ENCODE measurements around the gene POP4. TPM values are rescaled to one million over a fixed set of nuclear protein-coding genes. Genes with fewer than 3 reads are reported as not detected.

Gene POP4
- total and polyA plus RNA-seq, 2 of the 4 experiments (the other 2 are of a cell fraction), result 65.1 to 87.2 TPM

DNA sequence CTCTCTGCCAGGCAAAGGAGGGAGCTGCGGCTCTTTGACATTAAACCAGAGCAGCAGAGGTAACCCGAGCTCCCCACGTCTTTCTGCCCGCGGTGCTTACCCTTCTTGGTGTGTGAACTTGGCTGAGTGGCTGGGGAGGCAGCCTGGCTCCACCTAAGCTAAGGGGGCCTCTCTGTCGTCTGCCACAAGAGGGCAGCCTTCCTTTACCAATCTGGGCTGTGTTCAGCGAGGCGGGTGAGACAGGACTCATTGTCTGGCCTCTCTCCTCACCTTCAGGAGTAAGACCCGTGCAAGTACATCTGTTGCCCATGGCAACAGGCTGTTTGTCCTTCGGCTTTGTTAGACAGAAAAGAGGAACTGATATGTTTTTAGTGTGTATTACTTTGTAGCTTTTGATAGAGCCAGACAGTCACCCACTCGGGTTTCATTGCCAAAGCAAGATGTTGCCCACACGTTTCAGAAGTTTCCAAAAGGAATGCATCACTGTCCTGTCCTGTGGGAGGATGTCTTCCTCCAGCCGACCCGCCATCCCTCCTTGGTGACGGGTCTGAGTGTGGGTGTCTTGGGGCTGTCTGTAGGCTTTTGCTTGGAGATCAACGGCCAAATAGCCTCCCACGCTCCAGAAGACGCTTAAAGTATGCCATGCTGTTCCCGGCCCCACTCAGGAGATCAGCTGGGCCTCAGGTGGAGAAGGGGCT, 4.6 kb downstream of the POP4 start (continued):
- TF ChIP-seq MAFK (IDR thresholded peaks at IDR 0.05; ENCODE audit: low read depth, low read length) (no peak), SMC3 (IDR thresholded peaks at IDR 0.05; ENCODE audit: low read depth, low read length) (peak; percentile 90)

GRCh38 chr19:29612121-29612520, 6.0 kb downstream of the POP4 start:
- intact Hi-C loops (cut with micrococcal nuclease), result loop anchor here (5.0 kb wide), 1 partner anchor 260 kb away; no protein-coding TSS in a partner anchor
- CTCF ChIA-PET, result interaction anchor here (1.4 to 4.1 kb wide), 2 partner anchors 9 to 104 kb away, joined by 4 to 46 read pairs; no protein-coding TSS in a partner anchor
- TF ChIP-seq RFX5 (IDR thresholded peaks at IDR 0.05; ENCODE audit: low read depth, low read length) (no peak), NFE2L2 (IDR thresholded peaks at IDR 0.05; ENCODE audit: low read depth, low read length) (no peak), CEBPB (IDR thresholded peaks at IDR 0.05; ENCODE audit: low read depth, low read length) (no peak), MXI1 (IDR thresholded peaks at IDR 0.05; ENCODE audit: borderline replicate concordance, low read depth, low read length) (no peak), RCOR1 (IDR thresholded peaks at IDR 0.05; ENCODE audit: insufficient replicate concordance, low read length) (no peak), USF2 (IDR thresholded peaks at IDR 0.05; ENCODE audit: low read depth, low read length) (no peak), MAFK (IDR thresholded peaks at IDR 0.05; ENCODE audit: low read depth, low read length) (no peak), SMC3 (IDR thresholded peaks at IDR 0.05; ENCODE audit: low read depth, low read length) (no peak), RAD21 (IDR thresholded peaks at IDR 0.05; ENCODE audit: low read length) (no peak), MAZ (IDR thresholded peaks at IDR 0.05; ENCODE audit: borderline replicate concordance, low read depth, low read length) (no peak)
- TF ChIP-seq, protein P1, sequence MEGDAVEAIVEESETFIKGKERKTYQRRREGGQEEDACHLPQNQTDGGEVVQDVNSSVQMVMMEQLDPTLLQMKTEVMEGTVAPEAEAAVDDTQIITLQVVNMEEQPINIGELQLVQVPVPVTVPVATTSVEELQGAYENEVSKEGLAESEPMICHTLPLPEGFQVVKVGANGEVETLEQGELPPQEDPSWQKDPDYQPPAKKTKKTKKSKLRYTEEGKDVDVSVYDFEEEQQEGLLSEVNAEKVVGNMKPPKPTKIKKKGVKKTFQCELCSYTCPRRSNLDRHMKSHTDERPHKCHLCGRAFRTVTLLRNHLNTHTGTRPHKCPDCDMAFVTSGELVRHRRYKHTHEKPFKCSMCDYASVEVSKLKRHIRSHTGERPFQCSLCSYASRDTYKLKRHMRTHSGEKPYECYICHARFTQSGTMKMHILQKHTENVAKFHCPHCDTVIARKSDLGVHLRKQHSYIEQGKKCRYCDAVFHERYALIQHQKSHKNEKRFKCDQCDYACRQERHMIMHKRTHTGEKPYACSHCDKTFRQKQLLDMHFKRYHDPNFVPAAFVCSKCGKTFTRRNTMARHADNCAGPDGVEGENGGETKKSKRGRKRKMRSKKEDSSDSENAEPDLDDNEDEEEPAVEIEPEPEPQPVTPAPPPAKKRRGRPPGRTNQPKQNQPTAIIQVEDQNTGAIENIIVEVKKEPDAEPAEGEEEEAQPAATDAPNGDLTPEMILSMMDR (conservative IDR thresholded peaks at IDR 0.05; ENCODE audit: low read depth, low read length), result no peak
- TF ChIP-seq, protein P2, sequence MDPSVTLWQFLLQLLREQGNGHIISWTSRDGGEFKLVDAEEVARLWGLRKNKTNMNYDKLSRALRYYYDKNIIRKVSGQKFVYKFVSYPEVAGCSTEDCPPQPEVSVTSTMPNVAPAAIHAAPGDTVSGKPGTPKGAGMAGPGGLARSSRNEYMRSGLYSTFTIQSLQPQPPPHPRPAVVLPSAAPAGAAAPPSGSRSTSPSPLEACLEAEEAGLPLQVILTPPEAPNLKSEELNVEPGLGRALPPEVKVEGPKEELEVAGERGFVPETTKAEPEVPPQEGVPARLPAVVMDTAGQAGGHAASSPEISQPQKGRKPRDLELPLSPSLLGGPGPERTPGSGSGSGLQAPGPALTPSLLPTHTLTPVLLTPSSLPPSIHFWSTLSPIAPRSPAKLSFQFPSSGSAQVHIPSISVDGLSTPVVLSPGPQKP (IDR thresholded peaks at IDR 0.05; ENCODE audit: borderline replicate concordance, low read depth, low read length), result no peak

More at GRCh38 chr19:29612121-29612520, 6.0 kb downstream of the POP4 start:
- Histone ChIP-seq H3K4me3 (ENCODE audit: insufficient read depth, low read depth, low read length) (no peak overlapping the region), H3K4me2 (ENCODE audit: low read depth, low read length) (no peak overlapping the region), H3K27me3 (ENCODE audit: control insufficient read depth, insufficient read depth, low read length) (no peaks in the 10 kb centered on the region), H4K91ac (ENCODE audit: insufficient read depth, low read depth, low read length) (no peak overlapping the region), H2AK9ac (replicated peaks; ENCODE audit: low read depth, low read length, poor library complexity) (peak overlapping the region; percentile 39), H3K27ac (ENCODE audit: insufficient read depth, low read length) (no peak overlapping the region), H2BK20ac (ENCODE audit: low read depth, low read length) (no peak overlapping the region), H3K56ac (ENCODE audit: extremely low read depth, insufficient read depth, low read length) (no peak overlapping the region), H3K18ac (ENCODE audit: low read depth, low read length) (no peak overlapping the region), H3K23ac (ENCODE audit: low read depth, low read length) (no peak overlapping the region), H3K9me3 (ENCODE audit: control insufficient read depth, insufficient read depth, low read length) (no peaks in the 10 kb centered on the region), H4K5ac (ENCODE audit: low read depth, low read length) (no peak overlapping the region), H3K9ac (ENCODE audit: low read depth, low read length) (no peak overlapping the region), H4K8ac (ENCODE audit: low read depth in 2 of 2, low read length in 2 of 2) (no peak overlapping the region), H3K14ac (replicated peaks; ENCODE audit: low read depth, low read length) (no peak overlapping the region), H3K79me1 (ENCODE audit: low read depth in 1 of 2, low read length in 2 of 2) (peaks cover under 1 to 2% of the 10 kb centered on the region in 2 experiments; a peak in 1 of 4 replicates), H2BK120ac (ENCODE audit: low read depth, low read length) (no peak overlapping the region), H4K20me1 (ENCODE audit: insufficient read depth, low read length) (no peaks in the 10 kb centered on the region), H2BK15ac (ENCODE audit: low read depth, low read length) (no peak overlapping the region), H2AFZ (replicated peaks; ENCODE audit: low read length, poor library complexity) (no peak overlapping the region), H3K36me3 (ENCODE audit: control insufficient read depth, insufficient read depth, low read length) (peaks cover 52% of the 10 kb centered on the region), H3K9me1 (ENCODE audit: insufficient read depth, low read length) (no peaks in the 10 kb centered on the region), H3K4ac (ENCODE audit: low read depth, low read length) (no peak overlapping the region), H2AK5ac (ENCODE audit: low read depth, low read length) (no peak overlapping the region), H3K4me1 (ENCODE audit: control insufficient read depth, insufficient read depth, low read length) (no peaks in the 10 kb centered on the region), H2BK5ac (ENCODE audit: low read depth, low read length, poor library complexity, severe bottlenecking) (no peak overlapping the region)
- BruUV-seq (replicated peaks), result no TSS peak
- DNase-seq (no peak), ATAC-seq (ENCODE audit: low read depth) (no peak)
- in situ Hi-C loops (cut with MboI; ENCODE audit: low sequenced_read_pairs), result loop anchor here (5.0 kb wide), 1 partner anchor 80 kb away; no protein-coding TSS in a partner anchor
- WGBS, 2 experiments (ENCODE audit: extremely low coverage in 2 of 2, insufficient read length in 1 of 2), result 100% methylated on average over 1 of the region's 9 CpGs; no CpG with 5 or more reads in 1 of the 2 experiments
- dilution Hi-C loops (cut with HindIII; ENCODE audit: low sequenced_read_pairs, unreplicated experiment), result no loop called here
- POLR2A ChIA-PET (ENCODE audit: unreplicated experiment), result no interaction called here
